Fibroblast of peridontal ligament (primary cell): ENCODE data around the gene RPS6KA5.
"Not testable (repeated sequence)": the region's sequence is repeated elsewhere in the genome, so short reads cannot be mapped to it uniquely, and the experiment has no call there.

Experiments used
- DNase-seq: peaks from one replicate; pipeline ENCODE4 v3.0.0-alpha.2; 2010; ENCODE audit errors: extremely low read depth

Gene RPS6KA5

GRCh38 chr14:90987140-90987539, 73.3 kb downstream of the RPS6KA5 start:
- DNase-seq: no peak

DNA sequence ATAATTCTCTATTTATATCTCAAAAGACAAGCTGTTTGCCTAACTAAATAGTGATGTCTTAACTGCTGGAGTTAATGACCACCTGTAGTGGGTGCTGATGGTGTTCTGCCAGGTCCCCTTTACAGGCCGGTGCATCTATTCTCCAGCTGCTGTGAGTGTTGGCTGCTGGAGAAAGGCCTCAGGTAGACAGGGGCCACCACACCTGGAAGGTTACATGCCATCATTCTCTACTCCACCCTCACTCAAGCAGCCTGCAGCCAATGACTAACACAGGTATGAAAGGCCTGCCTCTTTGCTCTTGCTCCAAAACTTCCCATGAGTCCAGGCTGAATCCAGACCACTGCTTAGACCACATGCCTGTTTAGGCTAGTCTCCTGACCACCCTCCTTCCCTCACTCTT, 73.9 kb downstream of the RPS6KA5 start:
- no peak for DNase-seq

DNA sequence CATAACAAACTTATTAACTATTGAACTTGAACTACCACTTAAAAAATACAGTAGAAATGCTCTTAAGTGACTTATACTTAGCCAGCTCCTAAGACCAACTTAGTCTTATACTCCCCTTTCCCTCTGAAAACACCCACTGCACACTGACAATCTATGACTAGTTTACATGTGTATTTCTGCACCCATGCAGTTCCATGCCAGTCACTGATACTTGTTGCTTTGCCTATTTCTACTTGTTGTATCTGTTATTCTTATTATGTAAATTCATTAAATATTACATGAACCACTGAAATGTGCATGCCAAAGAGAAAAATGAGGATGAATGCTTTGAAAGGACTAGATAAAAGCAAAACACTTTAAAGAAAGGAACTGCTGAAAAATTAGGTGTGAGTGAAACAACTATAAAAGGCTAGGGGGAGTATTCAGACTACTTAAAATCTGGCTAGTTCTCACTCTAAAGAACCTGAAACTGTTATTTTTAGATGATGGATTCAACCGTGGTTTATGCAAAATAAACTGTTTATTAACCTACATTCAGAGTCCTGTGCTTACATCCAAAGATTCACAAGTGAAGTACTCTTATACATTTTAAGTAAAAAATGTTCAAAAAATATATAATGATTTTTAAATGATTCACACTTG, 74.7 kb downstream of the RPS6KA5 start:
- no peak for DNase-seq

GRCh38 chr14:90983560-90983959, 76.9 kb downstream of the RPS6KA5 start:
- no peak for DNase-seq

DNA sequence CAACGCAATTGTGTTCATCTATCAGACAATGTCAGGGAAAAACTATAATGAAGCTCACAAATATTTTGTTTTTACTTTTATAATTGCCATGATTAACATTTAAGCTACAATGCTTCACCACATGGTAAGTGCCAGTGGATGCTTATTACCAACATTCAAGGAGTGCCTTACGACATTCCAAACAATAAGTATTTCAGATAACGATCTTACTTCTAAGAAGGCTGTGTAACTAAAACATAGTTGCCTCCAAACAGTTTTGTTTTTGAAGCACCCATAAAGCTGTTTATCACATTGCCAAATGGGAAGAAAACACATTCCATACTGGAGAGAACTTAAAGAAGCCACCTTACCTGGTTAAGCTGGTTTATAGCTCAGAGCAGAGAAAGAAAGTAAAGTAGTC, 78.8 kb downstream of the RPS6KA5 start:
- DNase-seq: no peak

- not testable (repeated sequence) for DNase-seq
These were observed 79.8 kb downstream of the RPS6KA5 start for GRCh38 chr14:90980636-90981035.

DNA sequence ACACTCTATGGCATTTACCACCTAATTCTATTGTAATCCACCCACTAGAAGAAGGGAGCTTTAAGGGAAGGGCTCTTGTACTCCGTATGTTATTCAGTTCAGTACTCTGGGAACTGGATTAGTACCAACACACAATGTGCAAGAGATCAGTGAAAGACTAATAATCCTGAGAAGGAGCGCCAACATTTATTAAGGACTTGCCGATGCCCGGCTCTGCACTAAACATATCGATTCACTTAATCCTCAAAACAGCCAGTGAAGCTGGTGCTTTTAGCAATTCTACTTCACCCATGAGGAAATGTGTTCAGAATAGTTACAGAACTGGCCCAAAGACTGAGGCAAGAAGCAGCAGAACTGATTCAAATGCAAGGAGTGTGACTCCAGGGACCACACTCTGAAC, 80.9 kb downstream of the RPS6KA5 start:
- peak; percentile 6 for DNase-seq

- DNase-seq: no peak
These were observed 84.3 kb downstream of the RPS6KA5 start for GRCh38 chr14:90976101-90976500.

DNA sequence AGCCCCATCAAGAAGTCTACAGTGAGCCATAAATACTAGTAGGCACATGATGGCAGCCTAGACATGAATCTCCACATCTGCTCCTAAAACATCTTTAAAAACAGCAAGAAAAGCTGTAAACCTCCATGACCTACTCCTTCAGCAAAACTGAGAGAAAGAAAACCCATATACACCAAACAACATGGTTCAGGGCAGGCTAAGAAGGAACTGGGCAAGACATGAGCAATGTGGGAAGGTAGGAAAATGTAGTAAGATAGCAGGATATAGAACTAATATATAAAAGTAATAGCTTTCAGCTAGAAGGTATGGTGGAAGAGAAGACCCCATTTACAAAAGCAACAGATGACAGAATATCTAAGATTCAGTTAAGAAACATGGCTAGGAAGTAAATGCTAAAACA, 88.8 kb downstream of the RPS6KA5 start:
- no peak for DNase-seq

GRCh38 chr14:90970167-90970600, 90.3 kb downstream of the RPS6KA5 start:
- DNase-seq: peak; percentile 8

GRCh38 chr14:90969531-90970166, 90.8 kb downstream of the RPS6KA5 start:
- peak; percentile 19 for DNase-seq

GRCh38 chr14:90968025-90968424, 92.4 kb downstream of the RPS6KA5 start:
- DNase-seq: no peak

DNA sequence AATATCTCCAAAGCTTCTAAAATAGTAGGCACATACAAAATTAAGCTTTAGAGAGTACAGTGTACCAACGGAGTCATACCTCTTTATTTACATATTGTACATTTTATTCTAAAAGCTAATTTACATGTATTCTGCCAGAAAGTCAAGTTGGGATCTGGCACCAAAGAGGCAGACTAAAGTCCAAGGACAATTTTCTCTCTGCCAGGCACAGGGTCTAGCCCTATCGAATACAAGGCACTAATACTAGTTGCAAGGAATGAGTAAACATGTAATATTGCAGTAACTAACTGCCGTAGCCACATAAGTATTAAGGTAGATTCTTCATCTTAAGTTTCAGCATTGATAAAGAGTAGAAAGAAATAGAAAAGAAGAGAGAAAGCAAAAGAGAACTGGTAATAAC, 93.9 kb downstream of the RPS6KA5 start:
- DNase-seq: no peak

DNA sequence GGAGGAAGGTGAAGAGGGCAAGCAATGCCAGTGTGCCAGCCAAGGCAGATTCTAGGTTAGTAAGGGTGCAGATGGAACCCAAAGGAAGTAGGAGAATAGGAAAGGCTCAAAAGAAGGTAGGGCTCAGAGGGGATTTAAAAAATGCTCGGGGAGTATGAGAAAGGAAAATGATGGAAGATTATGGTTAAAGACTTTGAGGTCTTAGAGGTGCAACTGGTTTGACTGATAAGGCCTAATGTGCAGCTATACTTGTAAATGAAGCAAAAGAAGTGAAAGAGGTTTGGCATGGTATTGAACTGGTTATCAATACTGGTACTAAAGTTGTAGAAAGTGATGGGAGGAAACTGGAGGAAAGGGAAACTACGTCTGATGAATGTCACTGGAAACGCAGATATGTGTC, 94.7 kb downstream of the RPS6KA5 start:
- no peak for DNase-seq

DNA sequence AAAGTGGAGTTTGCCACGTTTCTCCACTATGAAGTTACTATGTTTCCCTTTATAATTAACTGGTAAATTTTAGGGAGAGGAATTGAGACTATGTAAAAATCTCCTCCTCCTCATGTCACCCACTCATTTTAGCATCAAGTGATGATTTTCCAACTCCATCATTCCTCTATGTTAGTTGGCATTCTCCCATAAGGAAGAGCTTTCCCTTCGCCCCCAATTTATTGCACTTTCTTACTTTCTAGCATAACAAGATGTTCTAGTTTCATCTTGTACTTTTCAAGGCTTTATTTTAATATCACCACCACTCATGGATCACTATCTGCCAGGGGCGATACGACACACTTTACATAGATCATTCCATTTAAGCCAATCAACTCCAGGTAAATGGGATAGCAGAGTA, 97.1 kb downstream of the RPS6KA5 start:
- DNase-seq: no peak

- DNase-seq: no peak
These were observed 97.8 kb downstream of the RPS6KA5 start for GRCh38 chr14:90962505-90963109.

DNA sequence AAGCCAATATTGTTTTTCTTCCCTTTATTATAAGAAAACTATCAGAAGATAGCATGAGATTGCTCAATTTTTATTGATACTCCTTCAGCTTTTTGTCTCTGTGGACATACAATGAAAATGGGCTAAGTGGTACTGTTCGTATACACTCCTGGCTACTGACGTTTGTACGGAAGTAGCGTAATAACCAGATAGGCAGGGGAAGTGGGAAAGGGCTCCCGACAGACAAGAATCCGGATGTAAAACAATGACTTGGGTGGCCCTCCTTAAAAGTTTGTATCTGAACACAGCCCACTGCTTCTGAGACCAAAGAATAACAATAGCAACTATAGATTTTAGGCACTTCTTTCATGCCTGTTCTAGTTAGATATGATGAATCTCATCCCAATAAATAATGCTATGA, 99.6 kb downstream of the RPS6KA5 start:
- no peak for DNase-seq

DNA sequence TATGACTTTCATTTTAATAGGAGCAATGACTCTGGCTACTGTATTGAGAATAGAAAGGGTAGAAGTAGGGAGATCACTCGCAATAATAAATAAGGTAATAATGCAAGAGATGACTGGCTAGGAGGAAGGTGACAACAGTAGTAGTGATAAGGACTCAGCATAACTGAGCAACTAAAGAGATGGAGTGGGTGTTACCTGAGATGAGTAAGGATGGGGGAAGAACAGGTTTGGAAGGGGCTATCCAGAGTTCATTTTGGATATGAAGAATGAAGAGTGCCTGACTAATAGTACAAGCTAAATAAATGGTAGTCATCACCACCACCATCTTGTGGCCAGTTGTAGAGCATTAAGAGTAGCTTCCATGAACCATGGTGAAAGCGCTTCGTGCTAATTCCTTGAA, 101.1 kb downstream of the RPS6KA5 start:
- DNase-seq: no peak

DNA sequence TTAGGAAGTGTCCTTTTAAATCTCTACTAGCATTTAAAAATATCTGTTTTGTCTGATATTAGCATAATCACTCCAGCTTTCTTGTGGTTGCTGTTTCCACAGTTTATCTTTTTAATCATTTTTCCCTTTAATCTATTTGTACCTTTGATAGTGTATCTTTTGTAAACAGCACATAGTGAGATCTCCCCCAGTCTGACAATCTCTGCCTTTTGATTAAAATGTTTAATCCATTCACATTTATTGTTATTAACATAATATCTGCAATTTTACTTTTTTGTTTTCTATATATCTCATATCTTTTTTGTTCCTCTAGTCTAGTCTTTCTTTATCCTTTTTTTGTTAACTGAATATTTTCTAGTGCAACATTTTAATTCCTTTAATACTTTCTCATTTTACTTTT, 104.2 kb downstream of the RPS6KA5 start:
- DNase-seq: no peak

DNA sequence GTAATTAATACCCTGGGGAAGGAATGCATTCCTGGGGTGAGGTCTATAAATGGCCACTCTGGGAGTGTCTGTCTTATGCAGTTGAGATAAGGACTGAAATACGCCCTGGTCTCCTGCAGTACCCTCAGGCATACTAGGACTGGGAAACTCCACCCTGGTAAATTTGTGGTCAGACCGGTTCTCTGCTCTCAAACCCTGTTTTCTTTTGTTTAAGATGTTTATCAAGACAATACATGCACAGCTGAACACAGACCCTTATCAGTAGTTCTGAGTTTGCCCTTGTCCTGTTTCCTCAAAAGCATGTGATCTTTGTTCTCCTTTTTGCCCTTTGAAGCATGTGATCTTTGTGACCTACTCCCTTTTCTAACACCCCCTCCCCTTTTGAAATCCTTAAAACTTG, 106.8 kb downstream of the RPS6KA5 start:
- not testable (repeated sequence) for DNase-seq

GRCh38 chr14:90943367-90943766, 117.1 kb downstream of the RPS6KA5 start:
- DNase-seq: no peak

GRCh38 chr14:90942511-90942910, 117.9 kb downstream of the RPS6KA5 start:
- DNase-seq: no peak

DNA sequence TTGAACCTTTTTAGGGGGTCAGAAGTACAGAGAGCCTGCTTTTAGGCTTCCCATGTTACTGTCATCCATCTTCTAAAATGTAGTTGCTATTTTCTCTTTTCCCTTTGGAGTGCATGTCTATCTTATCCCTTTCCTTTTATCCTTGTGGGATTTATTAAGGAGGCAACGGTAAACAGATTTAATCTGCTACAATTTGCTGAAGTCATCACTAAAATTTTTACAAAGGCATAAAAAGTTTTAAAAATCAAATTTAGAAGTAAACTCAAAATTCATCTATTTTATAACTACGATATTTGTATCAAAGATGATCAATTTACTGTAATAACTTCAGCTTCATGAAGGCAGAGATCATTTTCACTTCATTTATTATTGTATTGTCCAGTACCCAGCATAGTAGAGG, 118.7 kb downstream of the RPS6KA5 start:
- no peak for DNase-seq
